ENCODE data around the gene TMOD3. TPM values are rescaled to one million over a fixed set of nuclear protein-coding genes. Genes with fewer than 3 reads are reported as not detected.

TMOD3 gene
- total RNA-seq, 4 donors from 2014 or later, result 52.3 to 70.2 (median 62.5) TPM

GRCh38 chr15:51907136-51907862 lies 77.8 kb downstream of the TMOD3 start:
- Histone ChIP-seq H3K27ac (no peak overlapping the region), H3K36me3 (peaks cover 0 to 93% (median 16%) of the 10 kb centered on the region in 3 donors), H3K9me3 (no peaks in the 10 kb centered on the region), H3K4me3 (no peak overlapping the region), H3K4me1 (peaks cover 0 to 4% (median 0%) of the 10 kb centered on the region in 3 donors), H3K27me3 (no peaks in the 10 kb centered on the region)
- intact Hi-C loops (cut with DNase I), result no loop called here
- TF ChIP-seq POLR2A (IDR thresholded peaks at IDR 0.05), result no peak
- TF ChIP-seq, protein P1, sequence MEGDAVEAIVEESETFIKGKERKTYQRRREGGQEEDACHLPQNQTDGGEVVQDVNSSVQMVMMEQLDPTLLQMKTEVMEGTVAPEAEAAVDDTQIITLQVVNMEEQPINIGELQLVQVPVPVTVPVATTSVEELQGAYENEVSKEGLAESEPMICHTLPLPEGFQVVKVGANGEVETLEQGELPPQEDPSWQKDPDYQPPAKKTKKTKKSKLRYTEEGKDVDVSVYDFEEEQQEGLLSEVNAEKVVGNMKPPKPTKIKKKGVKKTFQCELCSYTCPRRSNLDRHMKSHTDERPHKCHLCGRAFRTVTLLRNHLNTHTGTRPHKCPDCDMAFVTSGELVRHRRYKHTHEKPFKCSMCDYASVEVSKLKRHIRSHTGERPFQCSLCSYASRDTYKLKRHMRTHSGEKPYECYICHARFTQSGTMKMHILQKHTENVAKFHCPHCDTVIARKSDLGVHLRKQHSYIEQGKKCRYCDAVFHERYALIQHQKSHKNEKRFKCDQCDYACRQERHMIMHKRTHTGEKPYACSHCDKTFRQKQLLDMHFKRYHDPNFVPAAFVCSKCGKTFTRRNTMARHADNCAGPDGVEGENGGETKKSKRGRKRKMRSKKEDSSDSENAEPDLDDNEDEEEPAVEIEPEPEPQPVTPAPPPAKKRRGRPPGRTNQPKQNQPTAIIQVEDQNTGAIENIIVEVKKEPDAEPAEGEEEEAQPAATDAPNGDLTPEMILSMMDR (IDR thresholded peaks at IDR 0.05), result peak in 1 of 6 experiments; percentile 40
- no peak for DNase-seq
- WGBS, 2 donors, result 75 to 87% methylated on average over 6 to 8 of the region's 8 CpGs

DNA sequence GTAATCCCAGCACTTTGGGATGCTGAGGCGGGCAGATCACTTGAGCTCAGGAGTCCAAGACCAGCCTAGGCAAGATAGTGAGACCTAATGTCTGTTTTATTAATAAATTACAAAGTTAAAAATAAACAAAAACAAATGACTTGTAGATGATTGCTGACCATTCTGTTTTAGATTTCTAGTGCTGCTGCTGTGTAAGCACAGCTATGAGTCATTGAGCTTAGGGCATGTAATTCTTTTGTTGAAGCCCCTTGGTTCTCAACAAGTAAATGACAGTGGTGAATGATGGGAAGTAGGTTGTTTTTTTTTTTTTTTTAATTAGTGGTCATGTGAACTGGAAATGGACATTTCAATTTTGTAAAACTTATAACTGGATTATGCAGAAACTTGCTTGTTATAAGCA lies 78.9 kb downstream of the TMOD3 start:
- 89 to 100% methylated on average over 1 of the region's 1 CpG for WGBS, 2 donors
- Histone ChIP-seq H3K36me3 (peaks cover 0 to 93% (median 18%) of the 10 kb centered on the region in 3 donors), H3K4me3 (no peak overlapping the region), H3K9me3 (no peaks in the 10 kb centered on the region), H3K4me1 (peaks cover 0 to 4% (median 0%) of the 10 kb centered on the region in 3 donors), H3K27ac (no peak overlapping the region), H3K27me3 (no peaks in the 10 kb centered on the region)
- no peak for TF ChIP-seq POLR2A (IDR thresholded peaks at IDR 0.05)
- TF ChIP-seq, protein P1 (IDR thresholded peaks at IDR 0.05), result no peak
- intact Hi-C loops (cut with DNase I), result no loop called here
- DNase-seq, result no peak

DNA sequence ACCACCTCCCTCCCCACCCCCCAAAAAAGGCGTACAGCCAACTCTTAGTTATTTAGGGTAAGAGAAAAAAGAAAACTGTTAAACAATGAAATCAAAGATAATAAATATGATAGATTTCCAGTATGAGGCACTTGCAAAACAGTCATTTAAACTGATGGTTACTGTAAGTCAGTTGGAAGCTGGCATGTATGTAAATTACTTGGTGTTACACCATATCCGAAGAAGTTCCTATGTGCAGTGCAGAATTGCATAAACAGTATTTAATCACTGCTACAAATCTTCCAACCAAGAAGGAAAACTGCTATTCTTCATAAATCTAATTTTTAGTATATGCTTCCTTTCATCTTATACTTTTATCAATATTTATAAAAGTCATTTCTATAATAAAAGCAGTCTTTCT lies 80.1 kb downstream of the TMOD3 start:
- WGBS, 2 donors, result 72 to 80% methylated on average over 2 of the region's 2 CpGs

DNA sequence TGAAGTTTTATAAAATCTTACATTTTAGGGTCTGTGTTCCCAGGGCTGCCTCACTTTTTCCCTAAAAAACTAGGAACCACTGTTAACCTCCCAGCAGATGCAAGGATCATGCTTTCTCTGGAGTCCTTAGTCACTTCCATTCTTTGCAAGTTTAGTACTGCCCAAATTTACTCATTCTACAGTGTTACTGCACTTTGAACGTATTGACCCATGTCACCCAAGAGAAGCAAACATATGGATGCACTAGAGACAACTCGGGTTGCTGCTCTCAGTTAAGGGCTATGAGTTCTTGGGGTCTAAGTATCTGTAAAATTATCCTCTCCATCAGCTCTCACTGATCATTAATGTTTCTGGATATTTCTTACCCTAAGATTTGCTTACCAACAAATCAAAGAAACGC lies 83.1 kb downstream of the TMOD3 start:
- intact Hi-C loops (cut with DNase I), result no loop called here
- WGBS, 2 donors, result 98 to 100% methylated on average over 3 of the region's 3 CpGs
- H3K36me3 ChIP-seq, result peaks cover 0 to 97% (median 6%) of the 10 kb centered on the region in 3 donors

More for the DNA sequence above, 80.1 kb downstream of the TMOD3 start:
- H3K36me3 ChIP-seq, result peaks cover 0 to 93% (median 12%) of the 10 kb centered on the region in 3 donors
- intact Hi-C loops (cut with DNase I), result no loop called here
- no peaks in the 10 kb centered on the region for H3K9me3 ChIP-seq
- H3K27ac ChIP-seq, result no peak overlapping the region
- H3K4me3 ChIP-seq, result no peak overlapping the region
- H3K4me1 ChIP-seq, result peaks cover 0 to 4% (median 0%) of the 10 kb centered on the region in 3 donors
- DNase-seq, result no peak
- TF ChIP-seq POLR2A (IDR thresholded peaks at IDR 0.05), result no peak
- TF ChIP-seq, protein P1 (IDR thresholded peaks at IDR 0.05), result no peak
- H3K27me3 ChIP-seq, result no peaks in the 10 kb centered on the region

DNA sequence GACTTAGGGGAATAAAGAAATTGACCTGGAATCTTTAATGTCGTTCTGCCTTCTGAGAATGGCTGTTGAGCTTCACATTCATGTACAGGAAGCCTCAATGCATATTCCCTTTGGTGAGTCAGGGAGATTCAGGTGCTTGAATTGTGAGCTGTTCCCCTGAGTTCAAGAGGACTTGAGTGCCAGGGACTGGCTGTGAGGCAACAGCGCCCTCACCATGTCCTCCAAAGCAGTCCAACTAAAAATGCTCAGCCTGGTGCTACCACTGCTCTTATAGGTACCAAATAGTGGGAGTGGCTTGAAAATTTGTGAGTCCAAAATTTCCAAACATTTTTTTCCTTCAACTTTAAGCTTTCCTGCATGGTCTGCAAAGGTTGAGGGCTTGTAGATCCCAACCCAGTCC lies 88.0 kb downstream of the TMOD3 start:
- Histone ChIP-seq H3K9me3 (no peaks in the 10 kb centered on the region), H3K27ac (no peak overlapping the region), H3K4me3 (no peak overlapping the region), H3K4me1 (no peaks in the 10 kb centered on the region), H3K27me3 (no peaks in the 10 kb centered on the region), H3K36me3 (peaks cover 0 to 99% (median 12%) of the 10 kb centered on the region in 3 donors)
- WGBS, 2 donors, result 69 to 92% methylated on average over 1 to 2 of the region's 2 CpGs
- no peak for DNase-seq
- intact Hi-C loops (cut with DNase I), result no loop called here
- no peak for TF ChIP-seq POLR2A (IDR thresholded peaks at IDR 0.05)
- TF ChIP-seq, protein P1 (IDR thresholded peaks at IDR 0.05), result peak in 1 of 6 experiments; percentile 35

More for the DNA sequence above, 83.1 kb downstream of the TMOD3 start:
- DNase-seq, result no peak
- TF ChIP-seq, protein P1 (IDR thresholded peaks at IDR 0.05), result no peak
- TF ChIP-seq POLR2A (IDR thresholded peaks at IDR 0.05), result no peak
- no peaks in the 10 kb centered on the region for H3K27me3 ChIP-seq
- peaks cover 0 to 4% (median 0%) of the 10 kb centered on the region in 3 donors for H3K4me1 ChIP-seq
- no peaks in the 10 kb centered on the region for H3K9me3 ChIP-seq
- no peak overlapping the region for H3K27ac ChIP-seq
- no peak overlapping the region for H3K4me3 ChIP-seq

Data from esophagus squamous epithelium (tissue), 5 donors.